Caco-2 (cell line): ENCODE results near the gene FIBCD1. TPM values are rescaled to one million over a fixed set of nuclear protein-coding genes. Genes with fewer than 3 reads are reported as not detected.

Experiments used
- BruUV-seq: library from RNA; stranded (reverse); fragments of 400-500 nt; replicated peaks from 2 replicates; lab custom pipeline; 2021; lab: Mats Ljungman, UMichigan
- CTCF ChIA-PET: fragments of 300-600 bp; sonication (Branson Sonifier 250); formaldehyde crosslinking; loops from one replicate; lab custom pipeline; 2022; ENCODE audit warnings: antibody characterized with exemption; lab: Charles Lee
- POLR2A ChIA-PET: fragments of 300-600 bp; sonication (Branson Sonifier 250); formaldehyde crosslinking; loops from one replicate; lab custom pipeline; 2022; ENCODE audit warnings: antibody characterized with exemption; lab: Charles Lee
- DNase-seq, 2 experiments: peaks; one replicate each; pipeline versions ENCODE4 v3.0.0 to v3.0.0-alpha.2; 2020 to 2022
- H3K27me3 ChIP-seq: replicated peaks from 2 replicates; pipeline ENCODE4 v1.6.0; 2011; ENCODE audit warnings: low read length; ENCODE audit not compliant: control insufficient read depth, insufficient read depth
- H3K36me3 ChIP-seq: 2 replicates; pipeline ENCODE4 v1.5.1; 2011; ENCODE audit warnings: low read length; ENCODE audit not compliant: control insufficient read depth, insufficient read depth
- H3K4me1 ChIP-seq: fragments of 250-450 bp; sonication (Bioruptor Pico); 2 replicates; pipeline ENCODE4 v1.5.1; 2020; ENCODE audit warnings: mild to moderate bottlenecking
- H3K4me3 ChIP-seq: 2 replicates; pipeline ENCODE4 v1.5.1; 2011; ENCODE audit warnings: low read depth, mild to moderate bottlenecking, control low read depth, low read length
- H3K9me3 ChIP-seq: fragments of 250-450 bp; sonication (Bioruptor Pico); 2 replicates; pipeline ENCODE4 v1.5.1; 2020; ENCODE audit warnings: mild to moderate bottlenecking, moderate library complexity
- H3K27ac Mint-ChIP-seq: one replicate; pipeline ENCODE4 v1.8.0; 2022; ENCODE audit warnings: mixed read lengths; ENCODE audit not compliant: unreplicated experiment
- H3K27me3 Mint-ChIP-seq: one replicate; pipeline ENCODE4 v1.8.0; 2022; ENCODE audit warnings: mixed read lengths; ENCODE audit not compliant: insufficient read depth, unreplicated experiment
- H3K36me3 Mint-ChIP-seq: one replicate; pipeline ENCODE4 v1.8.0; 2022; ENCODE audit warnings: mild to moderate bottlenecking, mixed read lengths; ENCODE audit not compliant: insufficient read depth, unreplicated experiment
- H3K4me1 Mint-ChIP-seq: one replicate; pipeline ENCODE4 v1.8.0; 2022; ENCODE audit warnings: low read depth, mixed read lengths; ENCODE audit not compliant: unreplicated experiment
- H3K4me3 Mint-ChIP-seq: one replicate; pipeline ENCODE4 v1.8.0; 2022; ENCODE audit warnings: mild to moderate bottlenecking, moderate library complexity, mixed read lengths; ENCODE audit not compliant: unreplicated experiment
- H3K9me3 Mint-ChIP-seq: one replicate; pipeline ENCODE4 v1.8.0; 2022; ENCODE audit warnings: mixed read lengths; ENCODE audit not compliant: unreplicated experiment
- CTCF ChIP-seq, 2 experiments: fragments of 200-600 bp in 1 of 2; IDR thresholded peaks; 1 replicate in 1 of 2; 2 replicates in 1 of 2; pipeline versions ENCODE4 v1.5.1 to v1.8.0; 2011 to 2022; ENCODE audit warnings: antibody characterized with exemption in 1 of 2, control low read depth in 1 of 2, inconsistent platforms in 1 of 2, low read depth in 1 of 2, low read length in 1 of 2, mild to moderate bottlenecking in 1 of 2, moderate library complexity in 1 of 2; ENCODE audit not compliant: insufficient read depth in 1 of 2, severe bottlenecking in 1 of 2, unreplicated experiment in 1 of 2
- intact Hi-C: fragments of 100-400 bp; cut with micrococcal nuclease; formaldehyde crosslinking; loops from one replicate; pipeline ENCODE4 v1.10.0; 2022; ENCODE audit not compliant: unreplicated experiment
- total RNA-seq: library from RNA; stranded (reverse); gene quantifications from 2 replicates; pipeline ENCODE4 v1.2.3, GENCODE V29; 2022

Gene FIBCD1
- total RNA-seq, 1 experiment from 2014 or later = not detected

GRCh38 chr9:130954317-130954716 lies 15.3 kb upstream of the FIBCD1 start:
- Mint-ChIP-seq H3K4me3 (no peak overlapping the region), H3K9me3 (peaks cover 24% of the 10 kb centered on the region), H3K27ac (no peak overlapping the region), H3K4me1 (no peaks in the 10 kb centered on the region), H3K27me3 (no peaks in the 10 kb centered on the region), H3K36me3 (peaks cover 14% of the 10 kb centered on the region)
- intact Hi-C loops = no loop called here
- ChIA-PET POLR2A (no interaction called here), CTCF (no interaction called here)
- DNase-seq = no peak
- no TSS peak for BruUV-seq
- TF ChIP-seq CTCF (IDR thresholded peaks at IDR 0.05; ENCODE audit: insufficient read depth in 1 of 2, low read depth in 1 of 2, low read length in 1 of 2, severe bottlenecking in 1 of 2, unreplicated experiment in 1 of 2) = no peak
- Histone ChIP-seq H3K4me1 (no peaks in the 10 kb centered on the region), H3K4me3 (no peak overlapping the region), H3K27me3 (peaks cover 1% of the 10 kb centered on the region; the same call in 1 of the 2 replicates), H3K36me3 (no peaks in the 10 kb centered on the region), H3K9me3 (no peaks in the 10 kb centered on the region; the same call in 1 of the 2 replicates)

GRCh38 chr9:130952065-130952762 lies 13.2 kb upstream of the FIBCD1 start:
- intact Hi-C loops = no loop called here
- ChIA-PET POLR2A (no interaction called here), CTCF (no interaction called here)
- H3K27me3 ChIP-seq = peaks cover 1% of the 10 kb centered on the region; the same call in 1 of the 2 replicates
- H3K4me1 ChIP-seq = no peaks in the 10 kb centered on the region
- no peak overlapping the region for H3K4me3 Mint-ChIP-seq
- H3K27ac Mint-ChIP-seq = no peak overlapping the region
- no TSS peak for BruUV-seq
- H3K9me3 Mint-ChIP-seq = peaks cover 13% of the 10 kb centered on the region
- DNase-seq = no peak
- H3K9me3 ChIP-seq = no peaks in the 10 kb centered on the region; the same call in 1 of the 2 replicates
- no peaks in the 10 kb centered on the region for H3K36me3 Mint-ChIP-seq
- H3K36me3 ChIP-seq = no peaks in the 10 kb centered on the region
- no peak overlapping the region for H3K4me3 ChIP-seq
- H3K27me3 Mint-ChIP-seq = peaks cover 2% of the 10 kb centered on the region
- peaks cover 3% of the 10 kb centered on the region for H3K4me1 Mint-ChIP-seq
- no peak for TF ChIP-seq CTCF (IDR thresholded peaks at IDR 0.05; ENCODE audit: insufficient read depth in 1 of 2, low read depth in 1 of 2, low read length in 1 of 2, severe bottlenecking in 1 of 2, unreplicated experiment in 1 of 2)

GRCh38 chr9:130950039-130950311 lies 10.9 kb upstream of the FIBCD1 start:
- CTCF ChIA-PET = no interaction called here
- Mint-ChIP-seq H3K27ac (no peak overlapping the region), H3K27me3 (peaks cover 5% of the 10 kb centered on the region), H3K36me3 (peaks cover 5% of the 10 kb centered on the region), H3K9me3 (peaks cover 13% of the 10 kb centered on the region), H3K4me3 (no peak overlapping the region), H3K4me1 (peaks cover 8% of the 10 kb centered on the region)
- Histone ChIP-seq H3K27me3 (peaks cover 1% of the 10 kb centered on the region; the same call in 1 of the 2 replicates), H3K9me3 (no peaks in the 10 kb centered on the region; the same call in 1 of the 2 replicates), H3K4me3 (no peak overlapping the region), H3K36me3 (no peaks in the 10 kb centered on the region), H3K4me1 (no peaks in the 10 kb centered on the region)
- BruUV-seq = no TSS peak
- intact Hi-C loops = no loop called here
- POLR2A ChIA-PET = no interaction called here
- no peak for DNase-seq
- TF ChIP-seq CTCF (IDR thresholded peaks at IDR 0.05; ENCODE audit: insufficient read depth in 1 of 2, low read depth in 1 of 2, low read length in 1 of 2, severe bottlenecking in 1 of 2, unreplicated experiment in 1 of 2) = no peak
